Endothelial cell of umbilical vein (primary cell): Measurements from ENCODE around the gene CCDC81.

Source experiments
- CTCF ChIP-seq, 2 donors: IDR thresholded peaks; 1 replicate in 1 of 2; 2 replicates in 1 of 2; pipeline ENCODE4 v1.5.1; 2011; ENCODE audit warnings: low read length in 2 of 2, mild to moderate bottlenecking in 2 of 2, moderate library complexity in 2 of 2, control low read depth in 1 of 2, inconsistent platforms in 1 of 2, low read depth in 1 of 2; ENCODE audit not compliant: insufficient read depth in 1 of 2; ENCODE audit errors: extremely low read depth in 1 of 2
- EZH2 ChIP-seq: IDR thresholded peaks from 2 replicates; pipeline ENCODE4 v1.6.1; 2012; ENCODE audit warnings: borderline replicate concordance, low read depth, mild to moderate bottlenecking, moderate library complexity, low read length, inconsistent platforms; ENCODE audit not compliant: severe bottlenecking
- POLR2A ChIP-seq: IDR thresholded peaks from 2 replicates; pipeline ENCODE4 v1.6.1; 2012; ENCODE audit warnings: low read depth, mild to moderate bottlenecking, control low read depth, low read length
- POLR2AphosphoS5 ChIP-seq: IDR thresholded peaks from 2 replicates; pipeline ENCODE4 v1.6.1; 2012; ENCODE audit warnings: low read depth, mild to moderate bottlenecking, control low read depth, low read length, moderate library complexity; ENCODE audit not compliant: insufficient read depth

DNA sequence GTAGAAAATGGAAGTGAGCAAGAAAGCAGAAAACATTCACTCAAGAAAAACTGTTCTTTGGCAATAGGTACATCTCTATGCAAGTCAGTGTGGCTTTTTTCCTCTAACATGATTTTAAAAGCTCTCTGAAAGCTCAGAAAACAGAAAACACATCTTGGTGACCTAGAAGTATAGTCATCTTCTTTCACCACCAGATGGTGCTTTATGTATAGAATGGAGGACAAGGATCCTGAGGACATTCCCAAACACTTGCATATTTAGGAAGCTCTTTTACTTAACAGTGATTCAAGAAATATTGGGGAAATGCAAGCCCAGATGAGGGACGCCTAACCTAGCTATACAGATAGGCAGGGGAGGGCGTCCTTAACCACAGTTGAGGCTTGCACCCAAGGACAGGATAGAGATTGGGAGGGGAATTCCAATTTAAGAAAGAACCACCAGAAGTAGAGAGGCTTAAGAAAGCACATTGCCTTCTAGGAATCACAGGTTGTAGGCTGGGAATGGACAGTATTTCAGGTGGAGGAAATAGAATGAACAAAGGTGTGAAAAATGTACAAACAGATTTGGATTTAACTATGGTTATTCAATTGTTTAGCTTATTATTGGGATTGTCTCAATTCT, 13.8 kb upstream of the CCDC81 start:
- TF ChIP-seq CTCF (IDR thresholded peaks at IDR 0.05; ENCODE audit: extremely low read depth in 1 of 2, insufficient read depth in 1 of 2, low read depth in 1 of 2, low read length in 2 of 2) = peak; percentile 19 to 33
- TF ChIP-seq EZH2 = no peak
- no peak for TF ChIP-seq POLR2A
- no peak for TF ChIP-seq POLR2AphosphoS5
